LNCAP (cell line): ENCODE results near the gene VTCN1.

Source experiments
- TF ChIP-seq, protein P1 (sequence below): fragments of 450-650 bp; IDR thresholded peaks from 2 replicates; pipeline ENCODE4 v1.5.1; 2017; ENCODE audit warnings: mild to moderate bottlenecking

The VTCN1 gene

DNA sequence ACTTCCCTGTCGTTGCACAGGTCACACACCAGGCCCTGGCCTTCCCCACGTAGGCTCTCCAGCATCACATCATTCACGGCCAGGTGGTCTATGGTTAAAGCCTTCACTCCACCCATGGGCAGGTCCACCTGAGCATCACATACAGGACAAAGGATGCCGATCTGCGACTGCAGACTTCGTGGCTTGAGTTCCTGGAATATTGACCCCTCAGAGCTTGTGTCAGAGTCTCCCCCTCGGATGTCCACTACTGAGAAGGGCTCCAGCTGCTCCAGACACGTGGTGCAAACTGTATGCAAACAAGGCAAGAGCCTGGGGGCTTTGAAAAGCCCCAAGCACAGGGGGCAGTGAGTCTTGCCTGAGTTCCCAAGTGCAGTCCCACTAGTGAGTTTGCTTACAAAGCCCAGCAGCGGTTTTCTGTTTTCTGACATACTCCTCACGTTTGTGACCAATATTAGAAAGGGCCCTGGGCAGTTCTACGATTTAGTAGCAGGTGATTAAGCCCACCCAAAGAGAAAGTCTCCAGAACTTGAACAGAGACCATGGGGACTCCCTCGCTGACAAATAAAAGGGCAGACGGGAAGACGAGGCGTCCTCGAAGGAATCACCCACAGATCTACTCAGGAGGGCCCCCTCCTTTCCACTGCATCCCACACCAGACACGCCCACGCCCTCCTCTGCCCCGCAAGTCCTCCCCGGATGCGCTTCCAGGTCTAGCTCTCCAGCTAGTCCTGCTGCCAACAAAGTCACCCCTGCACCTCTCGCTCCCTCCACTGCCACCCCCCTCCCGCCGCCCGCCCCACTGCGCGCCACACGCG, 89.7 kb downstream of the VTCN1 start:
- TF ChIP-seq, protein P1, sequence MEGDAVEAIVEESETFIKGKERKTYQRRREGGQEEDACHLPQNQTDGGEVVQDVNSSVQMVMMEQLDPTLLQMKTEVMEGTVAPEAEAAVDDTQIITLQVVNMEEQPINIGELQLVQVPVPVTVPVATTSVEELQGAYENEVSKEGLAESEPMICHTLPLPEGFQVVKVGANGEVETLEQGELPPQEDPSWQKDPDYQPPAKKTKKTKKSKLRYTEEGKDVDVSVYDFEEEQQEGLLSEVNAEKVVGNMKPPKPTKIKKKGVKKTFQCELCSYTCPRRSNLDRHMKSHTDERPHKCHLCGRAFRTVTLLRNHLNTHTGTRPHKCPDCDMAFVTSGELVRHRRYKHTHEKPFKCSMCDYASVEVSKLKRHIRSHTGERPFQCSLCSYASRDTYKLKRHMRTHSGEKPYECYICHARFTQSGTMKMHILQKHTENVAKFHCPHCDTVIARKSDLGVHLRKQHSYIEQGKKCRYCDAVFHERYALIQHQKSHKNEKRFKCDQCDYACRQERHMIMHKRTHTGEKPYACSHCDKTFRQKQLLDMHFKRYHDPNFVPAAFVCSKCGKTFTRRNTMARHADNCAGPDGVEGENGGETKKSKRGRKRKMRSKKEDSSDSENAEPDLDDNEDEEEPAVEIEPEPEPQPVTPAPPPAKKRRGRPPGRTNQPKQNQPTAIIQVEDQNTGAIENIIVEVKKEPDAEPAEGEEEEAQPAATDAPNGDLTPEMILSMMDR: no peak

DNA sequence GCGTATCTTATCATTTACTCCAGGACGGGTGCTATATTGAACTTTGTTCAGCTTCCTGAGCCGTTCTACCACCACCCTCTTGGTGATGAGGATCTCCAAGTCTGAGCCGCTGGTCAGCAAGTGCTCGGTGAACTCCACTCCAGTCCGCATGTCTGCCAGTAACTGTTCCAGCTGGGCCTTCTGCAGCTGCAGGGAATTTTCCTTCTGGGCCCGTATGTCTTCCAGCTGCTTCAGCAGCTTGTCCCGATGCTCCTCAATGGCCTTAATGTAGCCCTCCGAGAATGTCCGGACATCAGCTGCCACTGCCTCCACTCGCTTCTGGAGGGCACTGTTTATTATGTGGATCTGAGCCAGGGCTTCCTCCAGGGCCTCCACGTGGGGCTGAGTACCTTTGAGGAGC, 92.6 kb downstream of the VTCN1 start:
- TF ChIP-seq, protein P1: no peak

DNA sequence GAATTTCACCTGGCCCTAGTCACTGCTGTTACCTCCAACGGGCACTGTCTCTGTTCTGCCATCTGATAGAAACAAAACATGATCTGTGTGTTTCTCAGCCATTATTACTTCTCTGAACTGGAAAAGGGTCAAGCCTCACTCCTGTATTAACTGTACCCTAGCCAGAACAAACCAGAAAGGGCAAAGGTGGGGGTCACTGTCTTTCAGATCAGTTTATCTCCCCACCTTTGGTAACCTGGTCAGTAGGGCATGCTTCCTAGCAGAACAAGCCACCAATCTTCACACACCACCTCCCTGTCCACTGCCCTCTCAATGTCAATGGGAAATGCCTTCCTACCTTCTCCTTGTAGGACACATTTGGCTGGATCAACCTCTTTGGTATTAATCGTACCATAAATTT, 93.0 kb downstream of the VTCN1 start:
- TF ChIP-seq, protein P1: no peak

DNA sequence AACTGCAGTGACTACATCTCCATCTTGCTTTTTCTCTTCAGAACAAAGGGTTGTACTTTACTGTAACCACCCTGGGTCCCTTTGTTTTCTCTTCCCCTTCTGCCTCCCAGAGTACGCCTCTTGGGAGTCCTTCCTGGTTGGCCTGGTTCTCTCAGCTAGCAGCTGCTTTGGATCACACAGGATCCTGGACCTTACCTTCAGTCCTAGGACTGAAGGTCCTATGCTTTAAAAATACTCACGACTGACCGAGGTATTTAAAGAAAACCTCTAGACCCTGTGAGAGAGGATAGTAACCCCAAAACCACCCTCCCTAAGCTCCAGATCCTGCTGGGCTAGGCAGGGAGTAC, 94.0 kb downstream of the VTCN1 start:
- TF ChIP-seq, protein P1: no peak

DNA sequence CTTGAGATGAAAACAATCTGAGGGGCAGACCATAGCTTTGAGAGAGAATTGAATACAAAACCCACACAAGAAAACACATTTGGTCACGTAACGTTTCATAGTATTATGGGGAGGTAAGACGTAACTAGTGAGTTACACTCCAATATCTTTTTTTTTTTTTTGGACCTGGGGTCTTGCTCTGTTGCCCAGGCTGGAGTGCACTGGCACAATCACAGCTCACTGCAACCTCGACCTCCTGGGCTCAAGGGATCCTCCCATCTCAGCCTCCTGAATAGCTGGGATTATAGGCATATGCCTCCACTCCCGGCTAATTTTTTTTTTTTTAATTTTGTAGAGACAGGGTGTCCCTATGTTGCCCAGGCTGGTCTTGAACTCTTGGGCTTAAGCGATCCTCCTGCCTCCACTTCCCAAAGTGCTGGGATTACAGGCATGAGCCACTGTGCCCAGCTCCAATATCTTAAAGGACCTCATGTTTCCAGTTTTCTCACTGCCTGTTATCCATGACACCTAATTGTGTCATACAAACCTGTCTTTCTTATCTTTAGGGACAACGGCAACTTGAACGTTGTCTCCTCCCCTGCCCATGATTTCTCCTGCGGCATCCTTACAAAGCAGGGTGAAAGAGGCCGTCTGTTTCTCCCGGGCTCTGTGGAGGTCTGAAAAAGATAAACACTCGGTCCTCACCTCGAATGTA, 94.5 kb downstream of the VTCN1 start:
- TF ChIP-seq, protein P1: no peak

DNA sequence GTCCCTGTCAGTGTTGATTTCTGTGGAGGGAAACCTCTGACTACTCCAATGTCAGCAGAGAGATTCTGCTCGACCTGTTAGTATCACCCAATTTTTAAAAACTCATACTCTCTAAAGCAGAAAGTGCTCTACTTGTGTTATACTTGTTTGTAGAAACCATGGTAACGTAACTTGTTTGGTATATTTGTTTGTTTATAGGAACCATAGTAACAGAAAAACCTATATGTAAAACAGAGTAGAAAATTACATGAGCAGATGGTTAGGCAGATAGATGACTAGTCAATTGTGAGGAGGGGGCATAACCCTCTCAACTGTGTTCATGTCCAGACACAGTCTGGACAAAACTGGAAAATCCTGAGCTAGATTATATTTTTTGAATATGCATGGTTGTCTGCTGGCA, 95.8 kb downstream of the VTCN1 start:
- TF ChIP-seq, protein P1: no peak

DNA sequence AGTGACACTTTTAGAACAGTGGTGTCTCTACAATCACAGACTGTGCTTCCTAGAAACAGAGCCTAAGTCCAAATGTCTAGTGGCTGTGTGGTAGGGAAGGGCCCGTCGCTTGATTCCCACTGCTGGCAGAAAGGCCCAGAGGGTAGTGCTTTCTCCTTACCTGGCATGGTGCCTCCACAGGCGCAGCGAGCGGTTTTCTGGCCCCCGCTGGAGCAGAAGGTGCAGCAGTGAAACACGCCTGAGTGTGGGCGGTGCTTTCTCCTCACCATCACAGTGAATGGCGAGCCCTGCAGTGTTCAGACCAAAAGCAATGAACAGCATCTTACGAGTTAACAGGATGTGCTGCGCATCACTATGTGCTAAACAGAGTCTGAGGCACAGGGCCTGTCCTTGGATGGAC, 97.5 kb downstream of the VTCN1 start:
- TF ChIP-seq, protein P1: no peak
